HCT116 (cell line): Measurements from ENCODE around the gene VEZF1. TPM values are rescaled to one million over a fixed set of nuclear protein-coding genes. Genes with fewer than 3 reads are reported as not detected.

Experiments used
- ATAC-seq: fragments of 200-7000 bp; cut with Tn5 transposase; 2 replicates; pipeline ENCODE4 v1.9.1; 2020; ENCODE audit warnings: mild to moderate bottlenecking, moderate library complexity
- BruUV-seq: library from RNA; stranded (reverse); fragments of 400-500 nt; replicated peaks from 2 replicates; lab custom pipeline; 2021; lab: Mats Ljungman, UMichigan
- CTCF ChIA-PET: fragments of 300-600 bp; sonication (Branson Sonifier 250); formaldehyde crosslinking; loops from one replicate; lab custom pipeline; 2021; ENCODE audit warnings: antibody characterized with exemption; lab: Charles Lee
- POLR2A ChIA-PET: fragments of 300-600, 350-600 bp; sonication (Branson Sonifier 250); formaldehyde crosslinking; loops from one replicate; lab custom pipeline; 2021; ENCODE audit warnings: antibody characterized with exemption; lab: Charles Lee
- RAD21 ChIA-PET, 2 experiments: fragments of 300-600 bp; sonication (Branson Sonifier 250); formaldehyde crosslinking; loops; one replicate each; lab custom pipeline; 2023; ENCODE audit warnings: low total read pairs in 2 of 2; ENCODE audit not compliant: uncharacterized antibody in 2 of 2, unreplicated experiment in 2 of 2, low non-redundant PET in 1 of 2; lab: Charles Lee
- DNase-seq: peaks from one replicate; pipeline ENCODE4 v3.0.0-alpha.2; 2010; ENCODE audit warnings: low read depth, low spot score
- H2AFZ ChIP-seq: fragments of 200-600 bp; shearing (Covaris generic), sonication (generic); 2 replicates; pipeline ENCODE4 v1.6.1; 2017; ENCODE audit warnings: low read depth, mixed run types, mixed read lengths, antibody characterized with exemption, low read length; ENCODE audit not compliant: poor library complexity, severe bottlenecking
- H3K27ac ChIP-seq: 2 replicates; pipeline ENCODE4 v1.5.1; 2012; ENCODE audit warnings: low read depth, low read length
- H3K27me3 ChIP-seq: fragments of 200-600 bp; sonication (generic); 2 replicates; pipeline ENCODE4 v1.6.1; 2016; ENCODE audit warnings: mixed run types, low read length, mixed read lengths; ENCODE audit not compliant: insufficient read depth
- H3K36me3 ChIP-seq, 2 experiments: fragments of 200-500 bp in 1 of 2; fragments of 200-600 bp in 1 of 2; sonication (Bioruptor generic) in 1 of 2; sonication (generic) in 1 of 2; 2 replicates each; pipeline versions ENCODE4 v1.5.1 to v1.6.1; 2014 to 2016; ENCODE audit warnings: low read length in 2 of 2, inconsistent platforms in 1 of 2, mixed read lengths in 1 of 2, mixed run types in 1 of 2; ENCODE audit not compliant: insufficient read depth in 2 of 2, control insufficient read depth in 1 of 2
- H3K4me1 ChIP-seq, 2 experiments: fragments of 200-600 bp in 1 of 2; sonication (generic) in 1 of 2; 2 replicates each; pipeline versions ENCODE4 v1.5.1 to v1.6.1; 2012 to 2017; ENCODE audit warnings: low read length in 2 of 2, inconsistent platforms in 1 of 2, mild to moderate bottlenecking in 1 of 2, mixed read lengths in 1 of 2, mixed run types in 1 of 2, moderate library complexity in 1 of 2; ENCODE audit not compliant: insufficient read depth in 2 of 2, control insufficient read depth in 1 of 2
- H3K4me2 ChIP-seq: fragments of 200-600 bp; sonication (generic); 2 replicates; pipeline ENCODE4 v1.6.1; 2017; ENCODE audit warnings: mixed run types, low read length, mixed read lengths
- H3K4me3 ChIP-seq, 2 experiments: fragments of 200-600 bp in 1 of 2; sonication (generic) in 1 of 2; replicated peaks in 1 of 2; 2 replicates each; pipeline ENCODE4 v1.5.1; 2011 to 2016; ENCODE audit warnings: low read length in 2 of 2, control low read depth in 1 of 2, low read depth in 1 of 2, mild to moderate bottlenecking in 1 of 2, mixed read lengths in 1 of 2, mixed run types in 1 of 2
- H3K79me2 ChIP-seq: fragments of 200-600 bp; sonication (generic); 2 replicates; pipeline ENCODE4 v1.6.1; 2017; ENCODE audit warnings: mild to moderate bottlenecking, mixed run types, low read length, moderate library complexity, mixed read lengths; ENCODE audit not compliant: insufficient read depth
- H3K9ac ChIP-seq: fragments of 200-600 bp; sonication (generic); 2 replicates; pipeline ENCODE4 v1.6.1; 2016; ENCODE audit warnings: low read length, mixed read lengths
- H3K9me2 ChIP-seq: fragments of 200-600 bp; sonication (generic), shearing (Covaris generic); 2 replicates; pipeline ENCODE4 v1.6.1; 2017; ENCODE audit warnings: mixed run types, mild to moderate bottlenecking, moderate library complexity; ENCODE audit not compliant: insufficient read depth
- H3K9me3 ChIP-seq, 2 experiments: fragments of 200-500 bp in 1 of 2; fragments of 200-600 bp in 1 of 2; sonication (Bioruptor generic) in 1 of 2; sonication (generic) in 1 of 2; 2 replicates each; pipeline ENCODE4 v1.6.1; 2014 to 2017; ENCODE audit warnings: low read length in 2 of 2, mixed read lengths in 2 of 2, inconsistent platforms in 1 of 2, low read depth in 1 of 2, mild to moderate bottlenecking in 1 of 2, mixed run types in 1 of 2, moderate library complexity in 1 of 2; ENCODE audit not compliant: control insufficient read depth in 1 of 2, insufficient read depth in 1 of 2
- H4K20me1 ChIP-seq: fragments of 200-600 bp; sonication (generic), shearing (Covaris generic); 2 replicates; pipeline ENCODE4 v1.6.1; 2017; ENCODE audit warnings: mixed run types, mild to moderate bottlenecking, moderate library complexity; ENCODE audit not compliant: insufficient read depth
- CBX3 ChIP-seq: IDR thresholded peaks from 2 replicates; pipeline ENCODE4 v1.6.1; 2012; ENCODE audit warnings: low read depth
- CEBPB ChIP-seq: IDR thresholded peaks from 2 replicates; pipeline ENCODE4 v1.6.1; 2012; ENCODE audit warnings: low read depth
- EZH2phosphoT487 ChIP-seq: fragments of 200-600 bp; IDR thresholded peaks from 2 replicates; pipeline ENCODE4 v1.6.1; 2018; ENCODE audit warnings: antibody characterized with exemption, borderline replicate concordance
- JUND ChIP-seq: IDR thresholded peaks from 2 replicates; pipeline ENCODE4 v1.6.1; 2012
- MAX ChIP-seq: IDR thresholded peaks from 2 replicates; pipeline ENCODE4 v1.6.1; 2012
- POLR2AphosphoS5 ChIP-seq: IDR thresholded peaks from 2 replicates; pipeline ENCODE4 v1.6.1; 2011; ENCODE audit warnings: mild to moderate bottlenecking, low read depth, low read length, moderate library complexity
- SIN3A ChIP-seq: IDR thresholded peaks from 2 replicates; pipeline ENCODE4 v1.6.1; 2012; ENCODE audit warnings: low read depth
- SRF ChIP-seq: IDR thresholded peaks from 2 replicates; pipeline ENCODE4 v1.6.1; 2012; ENCODE audit warnings: low read depth
- ZFX ChIP-seq: fragments of 450-650 bp; IDR thresholded peaks from 2 replicates; pipeline ENCODE4 v1.6.1; 2017
- ZNF274 ChIP-seq: fragments of 200-500 bp; sonication (Bioruptor generic); IDR thresholded peaks from 2 replicates; pipeline ENCODE4 v1.6.1; 2014; ENCODE audit warnings: mild to moderate bottlenecking, low read depth, low read length, inconsistent platforms
- intact Hi-C: fragments of 100-400 bp; cut with micrococcal nuclease; formaldehyde crosslinking; loops from 2 replicates; pipeline ENCODE4 v1.10.0; 2022
- total RNA-seq: library from RNA; stranded (reverse); gene quantifications from one replicate; pipeline ENCODE4 v1.2.1, GENCODE V29; 2021; ENCODE audit not compliant: unreplicated experiment
- TF ChIP-seq, protein P1 (sequence below): IDR thresholded peaks from 2 replicates; pipeline ENCODE4 v1.6.1; 2011; ENCODE audit warnings: mild to moderate bottlenecking, low read length, moderate library complexity; ENCODE audit not compliant: insufficient replicate concordance; ENCODE audit errors: extremely low read depth
- TF ChIP-seq, protein P2 (sequence below): IDR thresholded peaks from 2 replicates; pipeline ENCODE4 v1.6.1; 2012

The VEZF1 gene
- total RNA-seq, 1 experiment from 2014 or later, result 70.2 TPM

DNA sequence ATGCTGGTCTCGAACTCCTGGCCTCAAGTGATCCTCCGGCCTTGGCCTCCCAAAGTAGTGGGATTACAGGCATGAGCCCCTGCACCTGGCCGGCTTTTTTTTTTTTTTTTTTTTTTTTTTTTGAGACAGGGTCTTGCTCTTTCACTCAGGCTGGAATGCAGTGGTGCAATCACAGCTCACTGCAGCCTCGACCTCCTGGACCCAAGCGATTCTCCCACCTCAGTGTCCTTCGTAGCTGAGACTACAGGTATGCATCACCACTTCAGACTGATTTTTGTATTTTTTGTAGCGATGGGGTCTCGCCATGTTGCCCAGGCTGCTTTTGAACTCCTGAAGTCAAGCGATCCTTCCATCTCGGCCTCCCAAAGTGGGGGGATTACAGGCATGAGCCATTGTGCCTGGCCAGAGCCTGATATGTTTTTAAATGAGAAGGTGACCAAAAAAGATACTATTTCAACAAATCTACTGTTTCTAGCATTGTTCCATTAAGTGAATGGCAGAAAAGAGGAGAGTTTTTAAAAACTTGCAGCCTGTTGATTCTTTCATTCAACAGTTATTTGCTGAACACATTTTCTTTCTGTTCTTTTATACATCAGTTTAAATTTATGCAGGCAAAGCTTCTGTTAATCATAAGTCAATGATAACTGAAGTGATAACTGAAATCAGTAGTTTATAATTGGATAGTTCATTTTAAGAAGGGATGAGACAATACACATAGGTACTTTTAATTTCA, 22.2 kb upstream of the VEZF1 start:
- no peak overlapping the region for H3K4me3 ChIP-seq
- peaks cover 18% of the 10 kb centered on the region for H3K79me2 ChIP-seq
- no TSS peak for BruUV-seq
- DNase-seq (no peak), ATAC-seq (no peak)
- H3K9me3 ChIP-seq, result no peaks in the 10 kb centered on the region
- H3K4me2 ChIP-seq, result no peak overlapping the region
- H3K27ac ChIP-seq, result no peak overlapping the region
- H3K36me3 ChIP-seq, result peaks cover 3 to 11% of the 10 kb centered on the region in 2 experiments
- H2AFZ ChIP-seq, result no peak overlapping the region
- intact Hi-C loops, result no loop called here
- no peaks in the 10 kb centered on the region for H3K9me2 ChIP-seq
- H4K20me1 ChIP-seq, result peaks cover 4% of the 10 kb centered on the region; the same call in 1 of the 2 replicates
- RAD21 ChIA-PET, result no interaction called here
- H3K27me3 ChIP-seq, result no peaks in the 10 kb centered on the region
- TF ChIP-seq, protein P1, sequence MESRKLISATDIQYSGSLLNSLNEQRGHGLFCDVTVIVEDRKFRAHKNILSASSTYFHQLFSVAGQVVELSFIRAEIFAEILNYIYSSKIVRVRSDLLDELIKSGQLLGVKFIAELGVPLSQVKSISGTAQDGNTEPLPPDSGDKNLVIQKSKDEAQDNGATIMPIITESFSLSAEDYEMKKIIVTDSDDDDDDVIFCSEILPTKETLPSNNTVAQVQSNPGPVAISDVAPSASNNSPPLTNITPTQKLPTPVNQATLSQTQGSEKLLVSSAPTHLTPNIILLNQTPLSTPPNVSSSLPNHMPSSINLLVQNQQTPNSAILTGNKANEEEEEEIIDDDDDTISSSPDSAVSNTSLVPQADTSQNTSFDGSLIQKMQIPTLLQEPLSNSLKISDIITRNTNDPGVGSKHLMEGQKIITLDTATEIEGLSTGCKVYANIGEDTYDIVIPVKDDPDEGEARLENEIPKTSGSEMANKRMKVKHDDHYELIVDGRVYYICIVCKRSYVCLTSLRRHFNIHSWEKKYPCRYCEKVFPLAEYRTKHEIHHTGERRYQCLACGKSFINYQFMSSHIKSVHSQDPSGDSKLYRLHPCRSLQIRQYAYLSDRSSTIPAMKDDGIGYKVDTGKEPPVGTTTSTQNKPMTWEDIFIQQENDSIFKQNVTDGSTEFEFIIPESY, result no peak
- TF ChIP-seq MAX (no peak), ZNF274 (no peak), EZH2phosphoT487 (no peak), JUND (no peak), SRF (no peak), CBX3 (no peak), ZFX (no peak), CEBPB (no peak), POLR2AphosphoS5 (no peak), SIN3A (no peak)
- TF ChIP-seq, protein P2, sequence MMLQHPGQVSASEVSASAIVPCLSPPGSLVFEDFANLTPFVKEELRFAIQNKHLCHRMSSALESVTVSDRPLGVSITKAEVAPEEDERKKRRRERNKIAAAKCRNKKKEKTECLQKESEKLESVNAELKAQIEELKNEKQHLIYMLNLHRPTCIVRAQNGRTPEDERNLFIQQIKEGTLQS, result no peak
- CTCF ChIA-PET, result interaction anchor here (0.9 to 1.2 kb wide), 2 partner anchors 11 kb away, joined by 3 to 6 read pairs; no protein-coding TSS in a partner anchor
- POLR2A ChIA-PET, result interaction anchor here (0.6 kb wide), 1 partner anchor 11 kb away, joined by 3 read pairs; no protein-coding TSS in a partner anchor
- H3K9ac ChIP-seq, result no peak overlapping the region
- H3K4me1 ChIP-seq, result peaks cover 14 to 19% of the 10 kb centered on the region in 2 experiments
